ENCODE data around the gene TBX3.
"Not testable (repeated sequence)": the region's sequence is repeated elsewhere in the genome, so short reads cannot be mapped to it uniquely, and the experiment has no call there.

Gene TBX3

DNA sequence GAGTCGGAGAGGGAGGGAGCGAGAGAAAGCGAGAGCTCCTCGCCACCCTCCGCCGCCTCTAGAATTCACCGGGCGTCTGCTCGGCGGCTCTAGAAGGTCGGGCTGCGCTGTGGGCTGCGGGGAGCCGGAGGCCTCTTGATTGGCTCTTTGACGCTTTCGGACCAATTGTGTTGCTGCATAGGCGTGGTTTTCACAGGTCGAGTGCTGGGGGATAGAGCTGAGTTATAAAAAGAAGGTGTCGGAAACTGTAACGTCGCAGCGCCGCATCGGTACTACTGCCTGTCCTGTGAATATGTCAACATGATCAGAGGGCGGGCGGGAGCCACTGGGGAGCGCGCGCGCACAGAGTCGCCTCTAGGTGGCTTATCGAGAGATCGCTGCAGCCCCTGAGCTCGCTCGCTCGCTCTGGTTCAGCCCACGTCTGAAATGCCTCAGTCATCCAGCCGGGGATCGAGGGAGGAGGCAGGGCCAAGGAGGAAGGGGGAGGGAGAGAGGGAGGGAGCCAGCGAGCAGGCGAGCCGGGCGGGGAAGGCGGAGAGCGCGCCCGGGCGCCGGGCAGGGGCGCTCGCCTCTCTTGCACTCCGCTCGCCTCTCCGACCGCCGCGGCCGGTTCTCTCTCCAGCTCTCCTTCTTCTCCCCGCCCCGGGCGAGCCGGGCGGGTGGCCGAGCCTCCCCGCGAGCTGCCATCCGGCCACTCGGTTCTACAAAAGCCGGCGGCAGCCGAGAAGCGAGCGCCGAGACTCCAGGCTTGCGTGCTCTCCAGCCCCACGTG lies at the start of gene TBX3:
Gene TBX3 (minus strand): TSS at position 78 of the 772 bp plus-strand sequence. CDS start 975 bp downstream, outside the sequence.
- FAIRE-seq, result no peak

- no peak for FAIRE-seq
These were observed 48.6 kb upstream of the TBX3 start for GRCh38 chr12:114732426-114733030.

- FAIRE-seq, result no peak
These were observed 45.8 kb upstream of the TBX3 start for GRCh38 chr12:114729731-114730130.

DNA sequence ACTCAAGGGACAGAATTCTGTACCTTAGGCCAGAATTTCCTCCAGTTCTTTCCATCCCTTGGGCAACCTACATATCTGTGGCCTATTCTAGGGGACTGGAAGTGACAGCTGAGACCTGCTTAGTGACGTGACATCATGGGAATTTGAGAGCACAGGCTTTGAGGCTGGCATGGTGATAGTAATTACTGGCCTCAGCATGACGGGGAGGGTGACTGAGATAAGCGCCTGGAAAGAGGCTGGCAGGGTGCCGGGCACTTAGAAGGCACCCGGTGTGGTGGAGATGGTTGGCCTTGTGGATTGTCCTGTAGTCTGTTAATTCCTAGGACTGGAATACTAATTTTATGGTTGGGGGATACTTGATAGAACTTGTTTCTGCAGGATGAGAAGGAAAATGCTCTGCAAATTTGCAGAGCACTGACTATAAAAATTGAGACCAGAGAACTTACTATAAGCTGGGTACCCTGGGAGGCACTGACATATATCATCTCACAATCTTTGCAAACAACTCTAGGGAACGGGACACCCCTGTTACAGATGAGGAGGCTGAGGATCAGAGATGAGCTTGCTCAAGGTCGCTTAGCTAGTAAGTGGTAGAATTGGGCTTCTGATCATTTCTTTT lies 42.2 kb upstream of the TBX3 start:
- FAIRE-seq, result no peak

- FAIRE-seq, result not testable (repeated sequence)
These were observed 38.2 kb upstream of the TBX3 start for GRCh38 chr12:114722176-114722575.

DNA sequence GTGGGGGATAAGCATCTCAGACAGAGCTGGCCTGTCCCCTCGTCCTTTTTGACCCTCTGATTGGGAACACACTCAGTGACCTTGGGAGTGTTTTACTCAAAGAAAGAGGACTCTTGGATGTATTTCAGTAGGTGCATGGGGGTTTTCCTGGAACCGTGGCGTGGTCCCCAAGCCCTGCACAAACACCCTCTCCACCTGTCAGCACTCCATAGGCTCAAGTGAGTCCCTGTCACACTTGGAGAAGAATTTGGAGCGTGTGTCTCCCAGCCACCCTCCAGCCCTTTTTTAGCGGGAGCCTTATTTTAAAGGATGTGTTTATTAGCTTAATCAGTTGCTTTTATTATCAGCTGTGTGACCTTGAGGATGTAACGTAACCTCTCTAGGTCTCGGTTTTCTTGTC lies 37.3 kb upstream of the TBX3 start:
- FAIRE-seq, result no peak

GRCh38 chr12:114713466-114714215 lies 29.7 kb upstream of the TBX3 start:
- no peak for FAIRE-seq

DNA sequence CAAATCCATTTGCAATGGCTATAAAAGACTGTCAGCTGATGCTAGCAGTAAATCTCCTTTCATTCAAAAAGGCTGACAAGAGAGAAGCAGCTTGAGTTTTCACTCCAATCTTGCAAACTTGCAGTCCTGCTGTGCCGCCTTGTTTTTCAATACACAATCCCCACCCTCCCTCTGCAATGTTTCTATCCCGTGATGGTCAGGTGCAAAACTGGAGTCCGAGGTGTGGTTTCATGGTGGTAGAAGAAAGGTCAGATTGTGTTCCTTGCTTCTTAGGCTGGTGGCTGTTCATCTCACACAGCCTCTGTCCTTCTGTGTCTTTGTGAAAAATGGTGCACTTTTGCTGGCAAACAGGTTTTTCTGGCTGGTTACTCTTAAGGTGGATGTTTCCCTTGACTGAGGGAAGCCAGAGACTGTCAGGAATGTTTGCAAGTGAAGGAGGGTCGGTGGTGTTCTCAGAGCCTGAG lies 27.7 kb upstream of the TBX3 start:
- FAIRE-seq, result no peak

- FAIRE-seq, result no peak
These were observed 26.2 kb upstream of the TBX3 start for GRCh38 chr12:114710151-114710550.

DNA sequence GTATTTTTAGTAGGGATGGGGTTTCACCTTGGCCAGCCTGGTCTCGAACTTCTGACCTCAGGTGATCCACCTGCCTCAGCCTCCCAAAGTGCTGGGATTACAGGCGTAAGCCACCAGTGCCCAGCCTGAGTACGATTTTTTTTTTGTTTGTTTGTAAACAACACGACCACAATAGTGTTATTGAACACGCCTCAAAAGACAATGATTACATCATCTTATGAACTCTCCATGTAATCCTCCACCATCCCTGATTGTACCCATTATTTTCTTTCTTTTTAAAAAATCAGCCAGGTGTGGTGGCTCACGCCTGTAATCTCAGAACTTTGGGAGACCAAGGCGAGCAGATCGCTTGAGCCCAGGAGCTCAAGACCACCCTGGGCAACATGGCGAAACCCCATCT lies 25.1 kb upstream of the TBX3 start:
- no peak for FAIRE-seq

- FAIRE-seq, result not testable (repeated sequence)
These were observed 24.6 kb upstream of the TBX3 start for GRCh38 chr12:114708598-114708997.

- FAIRE-seq, result no peak
These were observed 20.1 kb upstream of the TBX3 start for GRCh38 chr12:114704096-114704495.

DNA sequence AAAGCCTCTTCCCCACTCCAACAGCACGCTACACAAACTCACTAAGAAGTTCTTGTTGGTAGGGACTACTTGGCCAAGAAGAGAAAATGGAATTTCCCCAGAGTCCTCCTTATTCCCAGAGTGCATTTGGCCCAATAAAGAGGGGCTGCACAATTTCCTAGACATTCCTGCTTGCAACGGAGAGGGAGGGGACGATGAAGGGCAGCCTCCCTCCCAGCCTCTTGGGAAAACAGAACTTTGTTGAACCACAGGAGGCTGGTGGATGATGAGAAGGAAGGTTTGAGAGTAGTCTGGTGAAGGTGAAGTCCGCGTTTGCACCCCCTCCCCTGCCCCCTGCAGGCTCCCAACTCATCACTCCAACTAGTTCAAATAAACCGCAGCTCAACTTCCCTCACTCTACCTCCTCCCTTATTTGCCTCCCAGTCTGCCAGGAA lies 19.1 kb upstream of the TBX3 start:
- no peak for FAIRE-seq

GRCh38 chr12:114702462-114702861 lies 18.5 kb upstream of the TBX3 start:
- FAIRE-seq, result no peak

DNA sequence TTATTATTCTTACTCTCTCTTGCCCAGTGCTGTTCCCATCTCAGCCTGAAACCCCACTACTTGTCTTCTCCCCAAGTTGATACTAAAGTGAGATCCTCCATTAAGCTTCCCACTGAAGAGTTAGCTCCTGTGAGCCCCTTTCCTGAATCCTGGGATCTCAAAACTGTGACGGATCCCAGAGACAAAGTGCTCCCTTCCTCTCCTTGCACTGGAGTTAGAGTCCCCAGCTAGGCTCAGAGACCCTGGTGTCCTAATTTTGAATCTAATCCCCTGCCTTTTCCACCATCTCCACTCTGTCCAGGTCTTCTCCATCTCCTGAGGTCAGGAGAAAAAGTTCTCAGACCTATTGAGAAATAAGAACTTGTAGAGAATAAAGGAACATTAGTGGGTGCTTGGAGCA lies 17.6 kb upstream of the TBX3 start:
- no peak for FAIRE-seq

- FAIRE-seq, result no peak
These were observed 17.1 kb upstream of the TBX3 start for GRCh38 chr12:114701104-114701414.

DNA sequence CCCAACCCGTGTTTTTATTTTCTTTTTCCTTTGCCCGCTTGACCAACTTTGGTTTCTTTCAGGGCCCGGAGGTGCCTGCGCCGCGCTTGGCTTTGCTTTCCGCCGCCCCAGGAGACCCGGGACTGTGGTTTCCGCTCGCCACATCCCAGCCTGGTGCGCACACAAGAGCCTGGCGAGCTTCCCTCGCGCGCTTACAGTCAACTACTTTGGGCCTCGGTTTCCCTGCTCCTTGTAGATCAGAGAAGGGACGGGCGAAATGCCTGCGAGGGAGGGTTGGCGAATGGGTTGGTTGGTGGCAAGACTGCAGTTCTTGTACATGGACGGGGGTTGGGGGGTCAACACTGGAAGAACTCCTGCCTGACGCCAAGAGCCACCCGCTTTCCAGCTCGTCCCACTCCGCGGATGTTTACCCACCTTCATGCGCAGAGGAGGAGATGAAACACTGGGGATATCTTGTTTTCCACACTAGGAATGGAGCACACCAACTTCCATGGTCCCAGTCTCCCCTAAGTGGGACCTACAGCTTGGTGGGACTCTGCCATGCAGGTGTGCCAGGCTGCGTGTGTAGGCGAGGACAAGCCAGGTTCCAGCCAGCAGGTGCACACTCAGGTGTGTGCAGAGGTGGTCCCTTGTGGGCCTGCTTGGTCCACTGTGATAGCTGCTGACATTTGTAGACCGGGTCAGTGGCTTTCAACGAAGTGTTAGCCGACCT lies 16.6 kb upstream of the TBX3 start:
- FAIRE-seq, result no peak

DNA sequence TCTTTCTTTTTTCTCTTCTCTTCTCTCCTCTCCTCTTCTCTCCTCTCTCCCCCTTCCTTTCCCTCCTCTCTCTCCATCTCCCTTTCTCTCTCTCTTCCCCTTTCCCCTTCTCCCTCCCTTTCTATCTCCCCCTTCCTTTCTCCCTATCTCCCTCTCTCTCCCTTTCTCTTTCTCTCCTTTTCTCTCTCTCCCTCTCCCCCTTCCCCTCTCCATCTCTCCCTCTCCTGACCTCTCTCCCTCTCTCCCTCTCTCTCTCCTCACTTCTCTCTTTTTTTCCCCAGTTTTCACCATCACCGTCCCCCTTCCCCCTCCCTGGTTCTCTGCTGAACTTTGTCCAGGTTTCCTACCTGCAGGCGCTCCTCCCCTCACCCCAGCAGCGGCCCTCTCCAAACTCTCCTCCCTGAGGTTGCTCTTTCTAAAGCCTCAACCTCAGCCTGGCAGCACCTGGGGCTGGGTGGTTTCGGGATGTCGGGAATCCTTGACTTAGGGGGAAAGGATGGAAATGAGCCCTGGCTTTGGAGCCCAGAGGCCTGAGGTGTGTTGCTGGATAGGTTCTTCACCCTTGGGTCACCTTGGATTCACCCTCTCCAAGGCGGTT lies 14.7 kb upstream of the TBX3 start:
- no peak for FAIRE-seq

DNA sequence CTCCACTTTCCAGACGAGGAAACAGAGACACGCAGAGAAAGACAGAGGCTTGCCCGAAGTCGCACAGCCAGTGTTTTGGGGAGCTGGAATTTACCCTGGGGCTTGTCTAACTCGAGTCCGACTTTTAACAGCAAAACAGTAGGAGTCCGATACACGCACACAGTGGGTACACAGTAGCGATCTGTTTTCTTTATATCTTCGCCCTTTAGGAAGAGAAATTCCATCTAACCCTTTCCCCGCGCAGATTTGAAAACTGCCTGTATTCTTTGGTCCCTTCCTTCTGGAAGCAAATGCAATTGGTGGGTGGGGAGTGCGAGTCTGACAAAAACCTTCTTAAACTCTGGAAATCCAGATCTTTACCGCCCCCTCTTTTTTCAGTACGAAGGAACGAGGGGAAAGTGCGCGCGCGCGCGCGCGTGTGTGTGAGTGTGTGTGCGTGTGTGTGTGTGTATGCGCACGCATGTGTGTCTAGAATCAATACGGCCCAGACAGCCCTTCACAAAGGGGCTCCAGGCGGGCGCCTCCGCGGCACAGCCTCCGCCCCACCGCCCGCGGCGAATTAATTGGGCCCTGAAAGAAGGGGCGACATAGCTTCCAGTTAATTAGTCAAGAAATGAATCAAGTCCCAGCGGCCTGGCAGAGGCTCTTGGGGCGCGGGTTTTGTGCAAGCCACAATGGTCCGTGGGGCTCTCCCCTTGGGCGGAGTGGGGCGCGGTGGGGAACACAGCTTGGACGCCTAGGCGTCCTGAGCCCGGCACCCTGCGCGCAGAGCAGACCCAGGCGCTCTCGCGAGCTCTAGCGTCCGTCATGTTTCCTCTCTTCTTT lies 14.0 kb upstream of the TBX3 start:
- no peak for FAIRE-seq

DNA sequence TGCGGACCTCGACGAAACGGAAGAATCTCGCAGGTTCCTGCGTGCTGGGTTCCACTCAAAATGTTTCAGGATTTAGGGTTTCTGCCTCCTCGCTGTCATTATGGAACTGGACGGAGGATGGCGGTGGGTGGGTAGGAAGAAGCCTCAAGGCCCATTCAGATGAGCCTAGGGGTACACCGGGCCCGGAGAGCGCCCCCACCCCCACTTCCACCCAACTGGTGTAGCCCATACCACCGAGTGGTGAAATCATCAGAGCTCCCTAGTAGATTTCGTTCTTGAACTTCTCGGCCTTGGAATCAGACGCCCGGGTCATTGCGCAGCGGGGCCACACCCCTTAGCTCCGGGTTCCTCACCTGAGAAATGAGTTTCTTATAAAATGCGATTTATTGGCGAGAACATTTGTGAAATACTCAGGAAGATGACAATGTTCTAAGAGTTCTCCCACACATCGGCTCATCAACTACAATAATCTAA lies 13.3 kb upstream of the TBX3 start:
- FAIRE-seq, result no peak

Data from TTC549 (cell line).